GM18951 (cell line): ENCODE results near the gene DPP3.
A peak's percentile ranks its signal among the peaks of the same experiment; 100 is the strongest.
"Not testable (repeated sequence)": the region's sequence is repeated elsewhere in the genome, so short reads cannot be mapped to it uniquely, and the experiment has no call there.

Source experiments
- POLR2A ChIP-seq: IDR thresholded peaks from 4 replicates; pipeline ENCODE4 v1.6.1; 2011; ENCODE audit warnings: mild to moderate bottlenecking; ENCODE audit not compliant: insufficient read length, insufficient read depth; ENCODE audit errors: extremely low read depth
- in situ Hi-C: fragments of 300-500 bp; cut with MboI; formaldehyde crosslinking; loops from one replicate; pipeline ENCODE4 v1.12.0; 2022; ENCODE audit warnings: low sequenced_read_pairs, mixed read lengths, inconsistent platforms; ENCODE audit not compliant: unreplicated experiment

Gene DPP3

GRCh38 chr11:66509131-66509561 is 28.9 kb downstream of the DPP3 start:
- no peak for TF ChIP-seq POLR2A
- in situ Hi-C loops: no loop called here

DNA sequence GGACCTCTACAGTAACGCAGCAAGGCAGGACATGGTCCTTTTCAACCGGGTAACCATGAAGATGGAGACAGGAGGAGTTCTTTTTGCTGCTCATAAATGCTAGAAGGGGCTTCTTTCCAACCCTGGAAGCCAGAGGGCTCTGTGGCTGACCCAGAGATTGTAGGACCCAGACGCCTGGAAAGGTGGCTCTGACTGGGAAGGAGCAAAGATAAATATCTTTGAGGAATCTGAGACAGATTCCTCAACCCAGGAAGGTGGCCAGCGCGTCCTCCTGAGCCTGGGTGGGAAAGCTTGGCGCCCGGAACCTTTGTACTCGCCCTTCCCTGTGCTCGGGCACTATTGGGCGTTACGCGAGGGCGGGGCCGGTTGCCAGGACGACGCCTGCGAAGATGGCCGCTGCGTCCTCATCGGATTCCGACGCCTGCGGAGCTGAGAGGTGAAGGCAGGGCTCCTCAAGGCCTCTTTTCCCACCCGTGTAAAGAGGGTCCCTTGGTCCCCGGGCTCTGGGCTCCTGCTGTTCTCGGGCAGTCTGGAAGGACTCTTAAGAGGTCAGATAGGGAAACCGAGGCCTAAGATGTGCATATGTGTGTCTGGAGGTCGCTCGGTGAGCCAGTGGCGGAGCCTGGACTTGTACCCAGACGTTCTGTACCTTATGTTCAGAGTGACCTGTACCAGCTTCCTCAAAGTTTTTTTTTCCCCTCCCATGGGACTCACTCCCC is 30.2 kb downstream of the DPP3 start, which contains the start of gene BBS1:
TSS of gene BBS1 (plus strand) at position 365 of the 719 bp plus-strand sequence. CDS start at position 390, 25 bp downstream.
- in situ Hi-C loops: no loop called here
- TF ChIP-seq POLR2A: peak; percentile 54

DNA sequence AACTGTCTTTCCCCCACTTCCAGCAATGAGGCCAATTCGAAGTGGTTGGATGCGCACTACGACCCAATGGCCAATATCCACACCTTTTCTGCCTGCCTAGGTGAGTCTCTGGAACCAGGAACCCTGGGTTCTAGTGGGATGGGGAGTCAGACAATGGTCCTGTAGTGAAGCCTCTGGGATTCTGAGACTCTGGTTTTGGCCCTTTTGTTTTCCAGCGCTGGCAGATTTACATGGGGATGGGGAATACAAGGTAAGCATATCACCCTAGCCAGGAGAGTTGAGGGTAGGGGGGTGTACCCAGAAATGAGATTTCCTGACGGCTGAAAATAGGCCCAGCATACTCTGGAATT is 30.7 kb downstream of the DPP3 start:
- no peak for TF ChIP-seq POLR2A
- in situ Hi-C loops: no loop called here

- no peak for TF ChIP-seq POLR2A
- in situ Hi-C loops: no loop called here
These were observed 43.4 kb downstream of the DPP3 start for GRCh38 chr11:66523611-66524010.

DNA sequence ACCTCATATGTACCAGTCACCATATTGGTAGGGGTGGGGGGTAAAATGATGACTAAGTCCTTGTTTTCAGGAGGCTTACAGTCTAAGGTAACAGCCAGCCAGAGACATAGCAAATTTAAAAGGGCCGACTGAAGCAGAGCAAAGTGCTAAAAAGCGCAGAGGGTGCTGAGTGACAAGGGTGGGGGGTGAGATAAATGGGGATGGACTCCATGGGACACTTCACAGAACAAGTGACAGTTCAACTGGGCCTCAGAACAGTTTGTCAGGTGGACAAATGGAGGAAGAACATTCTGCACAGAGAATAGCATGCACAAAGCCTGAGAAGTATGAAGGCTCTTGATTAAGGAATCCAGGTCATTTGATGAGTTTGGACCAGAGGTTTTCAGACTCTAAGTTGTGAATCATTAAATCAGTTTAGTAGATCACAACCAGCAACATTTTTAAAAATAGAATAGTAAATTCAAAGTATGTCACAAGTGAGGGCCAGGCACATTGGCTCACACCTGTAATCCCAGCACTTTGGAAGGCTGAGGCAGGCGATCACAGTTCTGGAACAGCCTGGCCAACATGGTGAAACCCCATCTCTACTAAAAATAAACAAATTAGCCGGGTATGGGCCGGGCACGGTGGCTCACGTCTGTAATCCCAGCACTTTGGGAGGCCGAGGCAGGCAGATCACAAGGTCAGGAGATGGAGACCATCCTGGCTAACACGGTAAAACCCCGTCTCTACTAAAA is 44.2 kb downstream of the DPP3 start:
- in situ Hi-C loops: no loop called here
- no peak for TF ChIP-seq POLR2A

- TF ChIP-seq POLR2A: no peak
- in situ Hi-C loops: no loop called here
These were observed 48.8 kb downstream of the DPP3 start for GRCh38 chr11:66529069-66529468.

DNA sequence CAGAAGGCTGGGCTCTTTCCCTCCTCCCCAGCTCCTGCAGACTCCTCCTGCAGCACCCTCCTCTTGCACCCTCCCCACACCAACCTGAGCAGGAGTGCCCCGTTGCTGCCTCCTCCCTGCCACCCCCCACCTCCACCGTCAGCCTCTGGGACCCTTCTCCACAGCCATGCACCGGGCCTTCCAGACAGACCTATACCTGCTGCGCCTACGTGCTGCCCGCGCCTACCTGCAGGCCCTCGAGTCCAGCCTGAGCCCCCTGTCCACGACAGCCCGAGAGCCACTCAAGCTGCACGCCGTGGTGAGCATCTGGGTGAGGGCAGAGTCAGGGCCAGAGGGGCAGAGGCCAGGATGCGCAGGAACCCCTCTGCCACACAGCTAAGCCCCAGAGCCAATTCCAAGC is 49.4 kb downstream of the DPP3 start:
- in situ Hi-C loops: no loop called here
- TF ChIP-seq POLR2A: no peak

DNA sequence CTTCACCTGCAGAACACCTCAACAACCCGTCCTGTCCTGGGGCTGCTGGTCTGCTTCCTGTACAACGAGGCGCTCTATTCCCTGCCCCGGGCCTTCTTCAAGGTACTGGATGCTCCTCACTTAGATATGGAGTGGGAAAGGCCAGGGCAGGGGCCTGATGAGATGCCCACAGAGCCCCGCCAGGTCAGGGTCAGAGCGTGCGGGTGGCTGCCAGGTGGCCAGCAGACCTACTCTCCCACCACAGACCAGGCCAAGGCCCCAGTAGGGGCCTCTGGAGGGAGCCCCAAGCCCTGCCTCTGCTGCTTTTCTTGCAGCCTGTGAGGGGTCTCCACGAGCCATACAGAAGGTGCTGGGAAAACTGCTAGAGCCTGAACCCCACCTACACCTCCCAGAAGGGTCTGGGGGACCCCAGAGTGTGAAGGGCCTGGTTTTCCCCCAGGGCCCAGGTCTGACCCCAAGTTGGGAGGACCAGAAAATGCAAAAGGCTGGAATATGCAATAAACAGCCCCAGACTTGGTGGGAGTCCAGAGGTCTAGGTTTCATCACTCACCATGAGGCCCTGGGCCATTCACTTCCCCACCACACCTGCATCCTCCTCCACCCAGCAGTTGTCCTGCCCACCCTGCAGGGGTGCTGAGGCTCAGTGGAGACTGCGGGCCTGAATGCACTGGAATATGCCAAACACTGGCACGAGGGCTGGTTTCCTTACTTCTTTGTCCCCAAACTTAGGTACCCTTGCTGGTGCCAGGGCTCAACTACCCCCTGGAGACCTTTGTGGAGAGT is 50.9 kb downstream of the DPP3 start:
- no peak for TF ChIP-seq POLR2A
- in situ Hi-C loops: no loop called here

DNA sequence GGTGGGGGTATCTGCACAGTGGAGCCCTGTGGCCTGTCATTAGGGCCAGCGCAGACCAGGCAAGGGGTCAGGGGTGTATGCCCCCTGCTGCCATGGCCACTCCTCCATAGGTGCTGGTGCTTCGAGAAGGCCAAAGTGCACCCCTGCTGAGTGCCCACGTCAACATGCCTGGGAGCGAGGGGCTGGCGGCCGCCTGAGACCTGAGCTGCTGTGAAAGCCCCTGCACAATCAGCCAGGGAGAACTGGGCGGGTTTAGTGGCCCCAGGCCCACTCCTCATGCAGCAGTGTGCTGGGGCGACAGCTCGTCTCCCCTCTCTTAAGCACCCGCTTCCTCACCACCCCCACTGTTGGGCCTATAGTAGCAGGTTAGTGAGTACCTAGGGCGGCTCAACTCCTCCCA is 51.6 kb downstream of the DPP3 start:
- in situ Hi-C loops: no loop called here
- TF ChIP-seq POLR2A: no peak

DNA sequence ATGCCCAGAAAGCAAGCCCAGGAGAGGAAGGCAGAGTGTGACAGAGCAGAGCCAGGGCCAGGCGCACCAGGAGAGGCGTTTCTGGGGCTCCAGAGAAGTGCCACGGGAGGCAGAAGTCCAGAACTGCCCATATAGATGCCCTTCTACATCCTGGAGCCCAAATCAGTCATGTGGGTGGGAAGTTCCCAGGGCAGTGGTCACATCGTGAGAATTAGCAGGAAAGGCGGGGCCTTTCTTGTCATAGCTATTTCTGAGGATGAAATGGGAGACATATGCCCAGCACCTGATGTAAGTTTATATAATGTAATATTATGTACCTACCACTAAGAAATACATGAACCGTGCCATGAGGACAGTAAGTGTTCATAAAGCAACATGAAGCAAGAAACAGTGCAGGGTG is 52.5 kb downstream of the DPP3 start:
- in situ Hi-C loops: no loop called here
- TF ChIP-seq POLR2A: no peak

DNA sequence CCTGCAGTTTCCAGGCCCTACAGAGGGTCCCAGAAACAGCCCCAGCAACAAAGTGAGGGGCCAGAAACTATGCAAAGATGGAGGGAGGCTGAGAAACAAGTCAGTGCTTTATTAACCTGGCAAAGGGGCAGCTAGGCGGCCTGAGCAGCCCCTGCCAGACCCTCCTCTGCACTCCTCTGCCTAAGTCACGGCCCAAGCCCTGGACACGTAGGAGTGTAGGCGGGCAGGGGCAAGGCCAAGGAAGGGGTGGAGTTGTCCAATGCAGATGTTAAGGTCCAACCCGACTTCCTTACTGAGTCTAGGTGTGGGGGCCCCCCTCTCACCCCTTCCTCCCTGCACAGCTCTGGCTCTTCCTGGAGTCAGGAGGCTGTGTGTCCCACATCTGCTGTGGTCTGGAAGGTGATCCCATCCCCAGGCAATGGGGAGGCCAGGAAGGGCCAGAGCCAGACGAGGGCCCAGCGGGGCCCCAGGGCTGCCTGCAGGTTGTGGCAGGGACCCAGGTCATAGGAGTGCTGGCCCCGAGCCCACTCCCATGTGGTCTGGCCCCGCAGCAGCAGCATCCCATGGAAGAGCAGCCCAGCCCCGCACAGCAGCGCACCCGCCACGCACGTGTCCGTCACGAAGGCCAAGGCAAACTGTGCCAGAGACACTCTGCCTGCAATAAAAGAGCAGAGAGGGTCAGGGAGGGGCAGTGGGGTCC is 59.1 kb downstream of the DPP3 start:
- TF ChIP-seq POLR2A: no peak
- in situ Hi-C loops: no loop called here

- no peak for TF ChIP-seq POLR2A
- in situ Hi-C loops: no loop called here
These were observed 59.6 kb downstream of the DPP3 start for GRCh38 chr11:66539870-66540213.

DNA sequence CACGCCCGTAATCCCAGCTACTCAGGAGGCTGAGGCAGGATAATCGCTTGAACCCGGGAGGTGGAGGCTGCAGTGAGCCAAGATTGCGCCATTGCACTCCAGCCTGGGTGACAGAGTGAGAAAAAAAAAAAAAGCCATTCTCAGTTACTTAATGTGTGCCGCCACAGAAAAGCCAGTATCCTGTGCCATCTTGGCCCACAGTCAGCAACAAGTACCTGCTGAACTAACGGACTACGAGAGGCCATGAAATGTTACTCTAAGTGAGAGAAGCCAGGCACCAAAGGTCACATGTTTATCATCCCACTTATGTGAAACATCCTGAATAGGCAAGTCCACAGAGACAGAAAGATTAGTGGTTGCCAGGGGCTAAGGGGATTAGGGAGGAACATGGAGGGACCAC is 60.4 kb downstream of the DPP3 start:
- in situ Hi-C loops: not testable (repeated sequence)

DNA sequence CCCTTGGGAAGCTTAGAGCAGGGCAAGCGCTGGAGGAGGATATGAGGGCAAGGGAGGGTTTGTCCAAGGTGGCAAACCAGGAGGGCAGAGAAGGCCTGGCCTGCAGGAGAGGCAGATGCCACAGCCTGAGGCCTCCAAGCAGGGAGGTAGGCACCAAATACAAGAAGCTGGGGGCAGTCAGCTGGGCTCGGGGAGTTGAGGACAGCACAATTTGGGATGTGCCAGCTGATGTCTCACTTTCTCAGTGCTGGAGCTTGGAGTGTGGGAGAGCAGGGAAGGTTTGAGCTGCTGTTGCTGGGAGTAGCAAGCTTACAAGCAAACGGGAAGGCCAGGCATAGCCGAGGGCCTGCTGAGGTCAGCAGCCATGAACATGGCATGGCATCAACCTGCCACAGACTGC is 61.7 kb downstream of the DPP3 start:
- TF ChIP-seq POLR2A: no peak
- in situ Hi-C loops: no loop called here

DNA sequence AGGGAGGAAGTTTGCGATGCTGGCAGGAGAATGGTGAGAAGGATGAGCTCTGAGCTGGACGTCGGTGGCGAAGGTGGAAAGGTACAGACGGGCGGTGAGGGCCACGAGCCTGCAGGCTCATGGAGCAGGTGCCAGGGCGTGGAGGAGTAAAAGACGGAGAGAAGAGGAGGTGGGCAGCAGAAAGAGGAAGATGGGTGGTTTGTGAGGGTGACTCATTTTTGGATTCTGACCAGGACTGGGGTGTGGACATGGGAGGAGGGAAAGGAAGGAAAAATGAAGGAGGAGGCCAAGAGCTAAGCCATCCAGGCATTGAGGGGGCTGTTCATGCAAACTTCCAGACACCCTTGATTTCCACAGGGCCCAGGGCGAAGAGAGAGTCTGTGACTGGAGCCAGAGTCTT is 62.1 kb downstream of the DPP3 start:
- in situ Hi-C loops: no loop called here
- no peak for TF ChIP-seq POLR2A
